Trophoblast cell (in vitro differentiated cells and primary cell): Measurements from ENCODE around the gene STX10.
A peak's percentile ranks its signal among the peaks of the same experiment; 100 is the strongest.

ENCODE experiments used
- DNase-seq, 2 donors: peaks; one replicate each; pipeline ENCODE4 v3.0.0-alpha.2; 2016
- H2AFZ ChIP-seq: 2 replicates; pipeline ENCODE4 v1.6.1; 2013; ENCODE audit warnings: low read length, moderate library complexity, mild to moderate bottlenecking; ENCODE audit not compliant: insufficient read depth, poor library complexity
- H2AK5ac ChIP-seq: 2 replicates; pipeline ENCODE4 v1.6.1; 2013; ENCODE audit warnings: mild to moderate bottlenecking, low read length
- H2BK120ac ChIP-seq: 2 replicates; pipeline ENCODE4 v1.6.1; 2013; ENCODE audit warnings: low read length, mild to moderate bottlenecking, moderate library complexity; ENCODE audit not compliant: insufficient read depth, poor library complexity
- H2BK12ac ChIP-seq: 2 replicates; pipeline ENCODE4 v1.6.1; 2013; ENCODE audit warnings: mild to moderate bottlenecking, low read length, moderate library complexity
- H2BK5ac ChIP-seq: 2 replicates; pipeline ENCODE4 v1.6.1; 2013; ENCODE audit warnings: low read length, low read depth, moderate library complexity, mild to moderate bottlenecking; ENCODE audit not compliant: poor library complexity
- H3K14ac ChIP-seq: 2 replicates; pipeline ENCODE4 v1.6.1; 2013; ENCODE audit warnings: mild to moderate bottlenecking, low read length
- H3K18ac ChIP-seq: 2 replicates; pipeline ENCODE4 v1.6.1; 2013; ENCODE audit warnings: mild to moderate bottlenecking, low read length
- H3K23ac ChIP-seq: 2 replicates; pipeline ENCODE4 v1.6.1; 2013; ENCODE audit warnings: low read length
- H3K27ac ChIP-seq: 2 replicates; pipeline ENCODE4 v1.5.1; 2013; ENCODE audit warnings: low read depth, mild to moderate bottlenecking, inconsistent platforms, low read length, moderate library complexity
- H3K27me3 ChIP-seq: 2 replicates; pipeline ENCODE4 v1.6.1; 2013; ENCODE audit warnings: inconsistent platforms, mild to moderate bottlenecking, low read length, moderate library complexity; ENCODE audit not compliant: insufficient read depth
- H3K36me3 ChIP-seq, 2 experiments: 1 replicate in 1 of 2; 2 replicates in 1 of 2; pipeline ENCODE4 v1.6.1; 2013; ENCODE audit warnings: low read length in 2 of 2, mild to moderate bottlenecking in 2 of 2, moderate library complexity in 1 of 2; ENCODE audit not compliant: insufficient read depth in 2 of 2, control insufficient read depth in 1 of 2
- H3K4ac ChIP-seq: 2 replicates; pipeline ENCODE4 v1.6.1; 2013; ENCODE audit warnings: low read depth, mild to moderate bottlenecking, low read length, moderate library complexity
- H3K4me1 ChIP-seq, 2 experiments: 1 replicate in 1 of 2; 2 replicates in 1 of 2; pipeline ENCODE4 v1.6.1; 2013; ENCODE audit warnings: low read length in 2 of 2, mild to moderate bottlenecking in 2 of 2, moderate library complexity in 1 of 2; ENCODE audit not compliant: insufficient read depth in 2 of 2, control insufficient read depth in 1 of 2
- H3K4me2 ChIP-seq: 2 replicates; pipeline ENCODE4 v1.6.1; 2013; ENCODE audit warnings: inconsistent platforms, mild to moderate bottlenecking, low read length, moderate library complexity
- H3K4me3 ChIP-seq: 2 replicates; pipeline ENCODE4 v1.5.1; 2013; ENCODE audit warnings: mild to moderate bottlenecking, low read depth, low read length, inconsistent platforms
- H3K79me1 ChIP-seq: one replicate; pipeline ENCODE4 v1.6.1; 2013; ENCODE audit warnings: low read length
- H3K79me2 ChIP-seq: 2 replicates; pipeline ENCODE4 v1.6.1; 2013; ENCODE audit warnings: low read length, mild to moderate bottlenecking; ENCODE audit not compliant: control insufficient read depth, insufficient read depth, poor library complexity
- H3K9ac ChIP-seq: 2 replicates; pipeline ENCODE4 v1.6.1; 2013; ENCODE audit warnings: mild to moderate bottlenecking, low read length
- H3K9me3 ChIP-seq: 2 replicates; pipeline ENCODE4 v1.6.1; 2013; ENCODE audit warnings: low read depth, mild to moderate bottlenecking, control low read depth, inconsistent platforms, low read length; ENCODE audit not compliant: insufficient read depth
- H4K12ac ChIP-seq: 2 replicates; pipeline ENCODE4 v1.6.1; 2013; ENCODE audit warnings: low read depth, mild to moderate bottlenecking, low read length, moderate library complexity
- H4K8ac ChIP-seq: 2 replicates; pipeline ENCODE4 v1.6.1; 2013; ENCODE audit warnings: low read depth, mild to moderate bottlenecking, low read length, moderate library complexity
- H4K91ac ChIP-seq: one replicate; pipeline ENCODE4 v1.6.1; 2013; ENCODE audit warnings: low read depth, mild to moderate bottlenecking, low read length, moderate library complexity
- WGBS: extraction: QIAGEN DNeasy Blood & Tissue Kit; methylation state at CpG from one replicate; pipeline ENCODE4 v1.1.7; 2013; ENCODE audit warnings: missing lambda C conversion rate; ENCODE audit not compliant: insufficient read length, insufficient coverage; ENCODE audit errors: extremely low coverage; 5-methylcytosine and 5-hydroxymethylcytosine counted together

STX10 gene

DNA sequence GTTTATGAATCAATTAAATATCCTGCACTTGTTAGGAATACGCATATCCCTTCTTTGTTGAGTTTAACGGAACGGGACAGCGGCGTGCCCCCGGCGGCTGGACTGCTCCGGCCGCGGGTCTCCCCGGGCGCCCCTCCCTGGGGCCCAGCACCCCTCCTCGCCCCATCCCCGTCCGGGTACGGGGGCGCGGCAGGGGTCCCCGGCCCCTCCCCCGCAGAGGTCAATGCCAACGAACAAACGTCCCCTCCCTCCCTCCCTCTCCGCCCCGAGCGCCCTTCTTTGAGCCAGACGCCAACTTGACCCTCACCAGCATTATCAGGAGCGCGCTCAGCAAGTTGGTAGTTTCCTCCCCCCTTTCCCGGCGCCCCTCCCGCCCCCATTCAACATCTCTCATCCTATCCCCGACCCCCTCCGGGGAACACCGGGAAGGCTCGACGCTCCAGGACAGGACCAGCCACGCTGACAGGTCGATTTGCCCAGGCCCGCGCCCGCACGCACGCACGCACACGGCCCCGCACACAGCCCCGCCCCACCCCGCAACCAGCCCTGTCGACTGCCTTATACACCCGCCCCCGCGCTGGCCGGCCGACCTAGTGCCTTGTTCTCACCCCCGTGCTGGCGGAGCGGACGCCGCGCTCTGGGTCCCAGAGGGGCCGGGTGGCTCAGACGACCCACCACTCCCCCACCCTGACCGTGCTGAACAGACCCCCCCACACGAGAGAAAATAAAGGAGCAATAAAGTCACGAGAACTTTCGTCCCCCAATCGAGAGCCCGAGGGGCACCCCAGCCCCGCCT is 52.5 kb downstream of the STX10 start:
- no peak overlapping the region for H2AFZ ChIP-seq
- no peak for DNase-seq
- no peak overlapping the region for H4K8ac ChIP-seq
- H3K14ac ChIP-seq: no peak overlapping the region
- no peaks in the 10 kb centered on the region for H3K36me3 ChIP-seq
- no CpG with 5 or more reads among the region's 69 CpGs for WGBS
- H3K27me3 ChIP-seq: peaks cover 62% of the 10 kb centered on the region
- H3K4ac ChIP-seq: no peak overlapping the region
- no peak overlapping the region for H2BK5ac ChIP-seq
- no peaks in the 10 kb centered on the region for H3K79me2 ChIP-seq
- H3K79me1 ChIP-seq: peaks cover 3% of the 10 kb centered on the region
- H3K9me3 ChIP-seq: peaks cover 10% of the 10 kb centered on the region
- H3K27ac ChIP-seq: no peak overlapping the region
- H2AK5ac ChIP-seq: no peak overlapping the region
- H3K18ac ChIP-seq: no peak overlapping the region
- no peak overlapping the region for H4K12ac ChIP-seq
- H2BK120ac ChIP-seq: no peak overlapping the region
- H3K4me1 ChIP-seq: peaks cover 9 to 10% of the 10 kb centered on the region in 2 experiments
- no peak overlapping the region for H2BK12ac ChIP-seq
- H3K4me3 ChIP-seq: no peak overlapping the region
- no peak overlapping the region for H3K9ac ChIP-seq
- no peak overlapping the region for H3K4me2 ChIP-seq
- no peak overlapping the region for H3K23ac ChIP-seq
- no peak overlapping the region for H4K91ac ChIP-seq

DNA sequence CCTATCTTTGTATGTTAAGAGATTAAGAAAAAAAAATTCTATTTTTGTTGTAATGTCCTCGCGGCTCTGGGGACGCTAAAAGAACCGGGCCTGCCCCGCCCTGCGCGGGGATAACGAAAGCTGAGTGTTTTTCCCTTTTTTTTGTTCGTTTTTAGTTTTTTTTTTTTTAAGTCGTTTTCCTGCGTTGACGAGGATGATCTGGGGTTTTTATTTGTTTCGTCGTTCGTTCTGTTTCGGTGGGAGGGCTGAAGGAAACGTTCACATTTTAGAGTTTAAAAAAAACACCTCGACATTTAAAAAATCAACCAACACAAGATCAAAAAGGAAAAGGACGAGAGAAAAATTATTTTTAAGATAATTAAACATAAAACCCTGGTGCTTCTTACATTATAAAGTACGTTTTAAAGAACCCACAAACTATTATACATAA is 53.1 kb downstream of the STX10 start:
- Histone ChIP-seq H3K27ac (no peak overlapping the region), H2AFZ (no peak overlapping the region), H3K79me2 (no peaks in the 10 kb centered on the region), H2BK5ac (no peak overlapping the region), H2AK5ac (no peak overlapping the region), H3K4me2 (no peak overlapping the region), H3K27me3 (peaks cover 62% of the 10 kb centered on the region), H4K8ac (no peak overlapping the region), H2BK120ac (no peak overlapping the region), H3K4ac (no peak overlapping the region), H4K12ac (no peak overlapping the region), H3K4me3 (no peak overlapping the region), H2BK12ac (no peak overlapping the region), H3K4me1 (peaks cover 5 to 8% of the 10 kb centered on the region in 2 experiments), H3K79me1 (no peaks in the 10 kb centered on the region), H3K9me3 (peaks cover 10% of the 10 kb centered on the region), H3K23ac (no peak overlapping the region), H3K36me3 (no peaks in the 10 kb centered on the region), H3K9ac (no peak overlapping the region), H3K18ac (no peak overlapping the region), H3K14ac (no peak overlapping the region), H4K91ac (no peak overlapping the region)
- WGBS: no CpG with 5 or more reads among the region's 20 CpGs
- no peak for DNase-seq

DNA sequence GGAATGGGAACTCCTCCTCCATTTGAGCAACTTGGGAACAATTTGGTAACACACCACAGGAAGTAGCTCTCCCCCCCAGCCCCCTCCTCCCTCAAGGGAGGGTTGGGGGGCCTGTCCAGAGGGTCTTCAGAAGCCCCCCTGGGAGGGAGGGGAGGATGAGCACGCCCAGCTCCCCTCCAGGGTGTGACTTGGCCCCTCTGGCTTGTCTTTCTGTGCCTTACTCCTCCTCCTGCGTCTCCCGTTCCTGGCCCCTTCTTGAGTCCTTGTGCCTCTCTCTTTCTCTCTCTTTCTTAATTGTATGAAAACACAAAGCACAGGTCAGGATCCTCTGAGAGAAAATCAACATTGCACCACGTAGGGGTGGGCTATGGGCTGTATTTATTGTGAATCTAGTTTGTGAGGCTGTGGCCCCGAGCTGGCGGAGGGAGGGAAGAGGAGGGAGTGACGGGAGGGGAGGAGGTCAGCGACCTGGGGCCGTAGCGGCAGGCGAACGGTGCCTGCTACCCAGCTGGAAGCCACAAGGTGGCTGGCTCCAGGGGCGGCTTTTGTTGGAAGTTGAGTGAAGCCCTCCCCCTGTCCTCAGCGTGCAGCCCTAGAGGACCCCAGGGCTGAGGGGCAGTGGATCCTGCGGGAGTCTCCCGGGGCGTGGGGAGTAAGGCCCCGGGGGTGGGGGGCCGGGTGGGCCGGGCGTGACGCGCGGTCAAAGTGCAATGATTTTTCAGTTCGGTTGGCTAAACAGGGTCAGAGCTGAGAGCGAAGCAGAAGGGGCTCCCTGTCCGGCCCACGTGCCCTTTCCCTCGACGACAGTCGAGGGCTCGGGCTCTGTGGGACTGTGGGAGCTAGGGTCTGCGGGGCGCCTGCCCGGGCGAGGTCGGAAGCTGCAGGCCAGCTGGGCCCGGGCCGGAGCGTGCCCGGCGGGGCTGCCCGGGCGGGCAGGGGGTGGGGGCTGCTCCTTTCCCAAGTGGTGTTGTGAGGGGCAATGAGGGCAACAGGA is 53.9 kb downstream of the STX10 start:
- Histone ChIP-seq H3K36me3 (no peaks in the 10 kb centered on the region), H2BK12ac (no peak overlapping the region), H3K79me2 (no peaks in the 10 kb centered on the region), H3K4me2 (no peak overlapping the region), H4K8ac (no peak overlapping the region), H3K9ac (no peak overlapping the region), H2AK5ac (no peak overlapping the region), H2BK120ac (no peak overlapping the region), H3K14ac (no peak overlapping the region), H4K12ac (no peak overlapping the region), H3K18ac (no peak overlapping the region), H3K4me1 (peaks cover 5 to 8% of the 10 kb centered on the region in 2 experiments), H2BK5ac (no peak overlapping the region), H3K79me1 (no peaks in the 10 kb centered on the region), H4K91ac (no peak overlapping the region), H3K27ac (no peak overlapping the region), H3K4me3 (no peak overlapping the region), H3K27me3 (peaks cover 66% of the 10 kb centered on the region), H2AFZ (no peak overlapping the region), H3K9me3 (peaks cover 10% of the 10 kb centered on the region), H3K23ac (no peak overlapping the region), H3K4ac (no peak overlapping the region)
- WGBS: no CpG with 5 or more reads among the region's 44 CpGs
- peak in 1 of 2 donors; percentile 38 for DNase-seq

DNA sequence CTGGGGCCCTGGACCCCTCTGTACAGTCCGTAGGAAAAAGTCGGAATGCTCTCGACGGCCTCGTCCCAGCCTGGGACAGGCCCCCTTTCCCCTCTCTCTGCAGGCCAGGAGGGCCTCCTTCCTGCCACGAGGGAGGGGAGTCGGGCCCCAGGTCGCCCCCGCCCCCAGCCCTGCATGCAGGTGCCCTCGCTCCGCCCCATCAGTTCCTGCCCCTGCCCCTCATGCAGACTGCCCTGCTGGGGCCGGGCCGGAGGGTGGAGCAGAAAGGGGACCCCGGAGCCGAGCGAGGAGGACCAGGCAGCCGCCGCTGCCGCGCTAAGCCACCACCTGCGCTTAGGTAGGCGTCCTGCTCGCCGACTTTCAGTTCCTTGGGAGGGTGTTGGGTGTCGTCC is 54.8 kb downstream of the STX10 start:
- peaks cover 5 to 8% of the 10 kb centered on the region in 2 experiments for H3K4me1 ChIP-seq

More for the DNA sequence above, 54.8 kb downstream of the STX10 start:
- H2BK12ac ChIP-seq: no peak overlapping the region
- H2BK120ac ChIP-seq: no peak overlapping the region
- no peak overlapping the region for H3K9ac ChIP-seq
- H3K23ac ChIP-seq: no peak overlapping the region
- no peak for DNase-seq
- no peak overlapping the region for H3K27ac ChIP-seq
- H3K4me3 ChIP-seq: no peak overlapping the region
- no peak overlapping the region for H2BK5ac ChIP-seq
- H3K79me2 ChIP-seq: no peaks in the 10 kb centered on the region
- H4K8ac ChIP-seq: no peak overlapping the region
- peaks cover 10% of the 10 kb centered on the region for H3K9me3 ChIP-seq
- H3K27me3 ChIP-seq: peaks cover 67% of the 10 kb centered on the region
- H2AK5ac ChIP-seq: no peak overlapping the region
- no CpG with 5 or more reads among the region's 25 CpGs for WGBS
- no peaks in the 10 kb centered on the region for H3K36me3 ChIP-seq
- no peak overlapping the region for H3K4me2 ChIP-seq
- H3K79me1 ChIP-seq: no peaks in the 10 kb centered on the region
- H3K18ac ChIP-seq: no peak overlapping the region
- no peak overlapping the region for H3K14ac ChIP-seq
- H4K91ac ChIP-seq: no peak overlapping the region
- no peak overlapping the region for H3K4ac ChIP-seq
- no peak overlapping the region for H2AFZ ChIP-seq
- no peak overlapping the region for H4K12ac ChIP-seq
